Uterus (tissue), 2 donors: ENCODE results near the gene BACH1.

ENCODE experiments used
- POLR2A ChIP-seq, 2 donors: fragments of 450-650 bp; IDR thresholded peaks; one replicate each; pipeline ENCODE4 v1.6.1; 2016; ENCODE audit warnings: antibody characterized with exemption in 2 of 2, mild to moderate bottlenecking in 1 of 2, moderate library complexity in 1 of 2
- TF ChIP-seq, protein P1 (sequence below), 4 experiments: fragments of 200-600 bp in 2 of 4; fragments of 450-650 bp in 2 of 4; sonication (generic) in 2 of 4; IDR thresholded peaks; one replicate each; pipeline ENCODE4 v1.5.1; 2016 to 2019; ENCODE audit warnings: antibody characterized with exemption in 4 of 4, mild to moderate bottlenecking in 2 of 4, moderate library complexity in 1 of 4

DNA sequence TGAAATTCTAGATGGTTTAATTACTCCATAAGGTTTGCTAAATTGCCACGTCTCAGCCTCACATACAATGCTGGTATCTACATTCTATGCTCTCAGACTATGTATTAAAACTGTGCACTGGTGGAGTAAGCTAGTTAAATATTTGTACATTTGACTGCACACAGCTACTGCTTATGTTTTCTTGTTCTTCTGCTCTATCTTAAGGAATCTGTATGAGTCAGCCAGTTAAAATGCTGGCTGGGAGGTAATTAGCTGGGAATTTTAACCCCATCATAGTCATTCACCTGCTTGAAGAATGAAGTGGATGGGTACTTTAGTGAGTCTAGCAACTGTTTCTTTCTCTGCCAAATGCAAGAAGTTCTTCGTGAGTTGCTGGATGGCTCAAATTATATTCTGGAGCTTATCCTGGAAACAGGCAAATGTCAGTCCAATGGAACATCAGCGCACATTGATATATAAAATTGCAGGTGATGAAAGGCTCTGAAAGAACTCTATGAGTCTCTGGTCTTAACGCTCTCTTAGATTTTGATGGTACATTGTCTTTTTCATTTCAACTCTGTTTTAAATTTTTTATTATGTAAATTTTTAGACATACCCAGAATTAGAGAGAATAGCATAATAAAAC is 83.4 kb downstream of the BACH1 start:
- TF ChIP-seq, protein P1, sequence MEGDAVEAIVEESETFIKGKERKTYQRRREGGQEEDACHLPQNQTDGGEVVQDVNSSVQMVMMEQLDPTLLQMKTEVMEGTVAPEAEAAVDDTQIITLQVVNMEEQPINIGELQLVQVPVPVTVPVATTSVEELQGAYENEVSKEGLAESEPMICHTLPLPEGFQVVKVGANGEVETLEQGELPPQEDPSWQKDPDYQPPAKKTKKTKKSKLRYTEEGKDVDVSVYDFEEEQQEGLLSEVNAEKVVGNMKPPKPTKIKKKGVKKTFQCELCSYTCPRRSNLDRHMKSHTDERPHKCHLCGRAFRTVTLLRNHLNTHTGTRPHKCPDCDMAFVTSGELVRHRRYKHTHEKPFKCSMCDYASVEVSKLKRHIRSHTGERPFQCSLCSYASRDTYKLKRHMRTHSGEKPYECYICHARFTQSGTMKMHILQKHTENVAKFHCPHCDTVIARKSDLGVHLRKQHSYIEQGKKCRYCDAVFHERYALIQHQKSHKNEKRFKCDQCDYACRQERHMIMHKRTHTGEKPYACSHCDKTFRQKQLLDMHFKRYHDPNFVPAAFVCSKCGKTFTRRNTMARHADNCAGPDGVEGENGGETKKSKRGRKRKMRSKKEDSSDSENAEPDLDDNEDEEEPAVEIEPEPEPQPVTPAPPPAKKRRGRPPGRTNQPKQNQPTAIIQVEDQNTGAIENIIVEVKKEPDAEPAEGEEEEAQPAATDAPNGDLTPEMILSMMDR (IDR thresholded peaks at IDR 0.05) = no peak
- no peak for TF ChIP-seq POLR2A (IDR thresholded peaks at IDR 0.05)
